ENCODE results near the gene TMED4. TPM values are rescaled to one million over a fixed set of nuclear protein-coding genes. Genes with fewer than 3 reads are reported as not detected.
A peak's percentile ranks its signal among the peaks of the same experiment; 100 is the strongest.
"Not testable (repeated sequence)": the region's sequence is repeated elsewhere in the genome, so short reads cannot be mapped to it uniquely, and the experiment has no call there.

The TMED4 gene
- total RNA-seq, 2 donors from 2014 or later, result 67.1 to 114 TPM

GRCh38 chr7:44563171-44563679 lies 18.8 kb downstream of the TMED4 start:
- peaks cover 10 to 13% of the 10 kb centered on the region in 2 donors for H3K36me3 Mint-ChIP-seq
- H3K9me3 Mint-ChIP-seq, result no peaks in the 10 kb centered on the region
- DNase-seq (ENCODE audit: low spot score in 2 of 2), result no peak
- ATAC-seq, result no peak
- H3K27ac Mint-ChIP-seq, result peak overlapping the region in 1 of 2 donors; percentile 74

- ATAC-seq; H3K9me3 Mint-ChIP-seq; DNase-seq (ENCODE audit: low spot score in 2 of 2): not testable (repeated sequence)
- Mint-ChIP-seq H3K36me3 (peaks cover 7 to 11% of the 10 kb centered on the region in 2 donors), H3K27ac (peak overlapping the region in 1 of 2 donors; percentile 72)
Measured at GRCh38 chr7:44562622-44562962, 19.4 kb downstream of the TMED4 start.

- no peak for DNase-seq (ENCODE audit: low spot score in 2 of 2)
- Mint-ChIP-seq H3K36me3 (peaks cover 5 to 7% of the 10 kb centered on the region in 2 donors), H3K27ac (peak overlapping the region in 1 of 2 donors; percentile 72), H3K9me3 (no peaks in the 10 kb centered on the region)
- no peak for ATAC-seq
Measured at GRCh38 chr7:44561962-44562621, 19.9 kb downstream of the TMED4 start.

GRCh38 chr7:44561481-44561880 lies 20.6 kb downstream of the TMED4 start:
- Mint-ChIP-seq H3K27ac (peak overlapping the region in 1 of 2 donors; percentile 54), H3K36me3 (peaks cover 5 to 7% of the 10 kb centered on the region in 2 donors), H3K9me3 (no peaks in the 10 kb centered on the region)
- DNase-seq (ENCODE audit: low spot score in 2 of 2) (no peak), ATAC-seq (no peak)

- Mint-ChIP-seq H3K9me3 (no peaks in the 10 kb centered on the region), H3K36me3 (no peaks in the 10 kb centered on the region), H3K27ac (peak overlapping the region; percentile 9 to 54)
- DNase-seq (ENCODE audit: low spot score in 2 of 2) (no peak), ATAC-seq (peak in 1 of 2 donors; percentile 17)
Measured at GRCh38 chr7:44559485-44559884, 22.5 kb downstream of the TMED4 start.

- Mint-ChIP-seq H3K36me3 (no peaks in the 10 kb centered on the region), H3K27ac (peak overlapping the region in 1 of 2 donors; percentile 55), H3K9me3 (no peaks in the 10 kb centered on the region)
- no peak for ATAC-seq
- no peak for DNase-seq (ENCODE audit: low spot score in 2 of 2)
Measured at GRCh38 chr7:44557485-44557884, 24.5 kb downstream of the TMED4 start.

- H3K9me3 Mint-ChIP-seq, result no peaks in the 10 kb centered on the region
- ATAC-seq (no peak), DNase-seq (ENCODE audit: low spot score in 2 of 2) (no peak)
- H3K36me3 Mint-ChIP-seq, result no peaks in the 10 kb centered on the region
- no peak overlapping the region for H3K27ac Mint-ChIP-seq
Measured at GRCh38 chr7:44555350-44555749, 26.7 kb downstream of the TMED4 start.

GRCh38 chr7:44552473-44553005 lies 29.5 kb downstream of the TMED4 start:
- not testable (repeated sequence) for H3K36me3 Mint-ChIP-seq; H3K27ac Mint-ChIP-seq; DNase-seq (ENCODE audit: low spot score in 2 of 2); ATAC-seq; H3K9me3 Mint-ChIP-seq

GRCh38 chr7:44549457-44549856 lies 32.6 kb downstream of the TMED4 start:
- H3K36me3 Mint-ChIP-seq, result no peaks in the 10 kb centered on the region
- no peak for DNase-seq (ENCODE audit: low spot score in 2 of 2)
- H3K9me3 Mint-ChIP-seq, result no peaks in the 10 kb centered on the region
- no peak for ATAC-seq
- no peak overlapping the region for H3K27ac Mint-ChIP-seq

GRCh38 chr7:44548893-44549292 lies 33.1 kb downstream of the TMED4 start:
- DNase-seq (ENCODE audit: low spot score in 2 of 2) (no peak), ATAC-seq (peak in 1 of 2 donors; percentile 67)
- H3K27ac Mint-ChIP-seq, result no peak overlapping the region
- H3K36me3 Mint-ChIP-seq, result no peaks in the 10 kb centered on the region
- H3K9me3 Mint-ChIP-seq, result no peaks in the 10 kb centered on the region

- Mint-ChIP-seq H3K36me3 (no peaks in the 10 kb centered on the region), H3K9me3 (no peaks in the 10 kb centered on the region), H3K27ac (peak overlapping the region in 1 of 2 donors; percentile 62)
- DNase-seq (ENCODE audit: low spot score in 2 of 2) (no peak), ATAC-seq (no peak)
Measured at GRCh38 chr7:44547536-44548231, 34.3 kb downstream of the TMED4 start.

- DNase-seq (ENCODE audit: low spot score in 2 of 2) (no peak), ATAC-seq (no peak)
- H3K36me3 Mint-ChIP-seq, result no peaks in the 10 kb centered on the region
- H3K27ac Mint-ChIP-seq, result peak overlapping the region in 1 of 2 donors; percentile 30
- no peaks in the 10 kb centered on the region for H3K9me3 Mint-ChIP-seq
Measured at GRCh38 chr7:44541876-44542610, 40.0 kb downstream of the TMED4 start.

- H3K36me3 Mint-ChIP-seq, result no peaks in the 10 kb centered on the region
- ATAC-seq, result no peak
- DNase-seq (ENCODE audit: low spot score in 2 of 2), result no peak
- H3K27ac Mint-ChIP-seq, result peak within 1 kb of the TSS; percentile 30 to 36
- H3K9me3 Mint-ChIP-seq, result no peaks in the 10 kb centered on the region
Measured at GRCh38 chr7:44541028-44541869, 40.8 kb downstream of the TMED4 start, which contains the start of gene NPC1L1. Gene NPC1L1, minus strand, starts transcription at chr7:44541330. Its CDS starts 71 bp downstream, at chr7:44541259.

- ATAC-seq, result no peak
- Mint-ChIP-seq H3K27ac (no peak overlapping the region), H3K9me3 (no peaks in the 10 kb centered on the region), H3K36me3 (no peaks in the 10 kb centered on the region)
- no peak for DNase-seq (ENCODE audit: low spot score in 2 of 2)
Measured at GRCh38 chr7:44540592-44541027, 41.4 kb downstream of the TMED4 start.

- H3K36me3 Mint-ChIP-seq, result no peaks in the 10 kb centered on the region
- peak overlapping the region in 1 of 2 donors; percentile 36 for H3K27ac Mint-ChIP-seq
Measured at GRCh38 chr7:44539669-44540506, 42.1 kb downstream of the TMED4 start.

More at GRCh38 chr7:44539669-44540506, 42.1 kb downstream of the TMED4 start:
- no peak for ATAC-seq
- H3K9me3 Mint-ChIP-seq, result no peaks in the 10 kb centered on the region
- no peak for DNase-seq (ENCODE audit: low spot score in 2 of 2)
